NCI-H128 (cell line): Measurements from ENCODE around the gene HEATR9.
"Not testable (repeated sequence)": the region's sequence is repeated elsewhere in the genome, so short reads cannot be mapped to it uniquely, and the experiment has no call there.

Experiments used
- DNase-seq: peaks from one replicate; lab custom pipeline; 2025; ENCODE audit not compliant: unreplicated experiment; lab: John Stamatoyannopoulos, UW

Gene HEATR9, protein sequence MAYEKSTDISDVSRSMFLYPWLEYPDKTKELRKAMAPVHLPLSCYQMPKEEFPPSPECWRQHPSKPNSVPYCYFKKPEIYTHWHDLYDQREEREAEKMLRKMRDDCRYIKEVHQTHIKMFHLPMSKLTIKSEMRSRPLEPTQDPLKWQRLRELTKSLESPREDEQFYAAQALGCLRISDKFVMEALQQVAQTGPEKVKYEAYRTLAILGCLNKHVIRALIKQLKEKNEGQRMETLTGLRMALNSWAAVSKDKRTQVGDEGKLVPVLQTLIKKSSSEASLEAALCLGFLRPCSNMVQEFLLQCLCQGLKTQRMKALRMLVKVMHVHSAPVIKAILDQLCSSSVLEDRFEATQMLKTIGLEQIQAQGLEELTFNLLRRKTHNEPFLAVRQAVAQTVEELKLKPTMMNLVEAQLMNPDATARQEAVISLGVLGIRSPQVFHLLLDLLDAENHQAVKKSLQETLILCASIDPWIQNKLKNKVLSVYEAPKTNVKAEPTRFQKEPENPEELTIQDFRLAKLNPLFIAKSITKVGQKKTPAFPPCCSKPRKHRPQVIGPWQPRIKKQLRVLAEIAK

DNA sequence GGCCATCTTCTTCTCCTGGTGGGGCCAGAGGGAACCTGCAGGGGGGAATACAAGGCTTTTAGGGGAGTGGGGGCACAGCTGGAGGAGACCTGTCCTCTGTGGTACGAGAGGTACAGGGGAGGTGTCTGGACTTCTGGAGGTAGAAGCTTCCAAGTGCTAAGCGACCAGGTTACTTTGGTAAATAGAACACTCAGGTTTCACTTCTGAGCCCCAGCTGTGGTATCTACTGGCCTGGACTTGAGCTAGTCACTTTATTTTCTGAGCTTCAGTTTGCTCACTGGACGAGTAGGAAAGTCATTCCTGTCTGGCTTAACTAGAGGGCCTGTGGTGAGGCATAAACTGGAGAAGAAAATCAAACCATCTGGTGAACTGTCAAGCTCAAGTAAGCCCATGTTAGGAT is at the start of gene HEATR9:
HEATR9 (minus strand) TSS at position 155 of the 400 bp plus-strand sequence; CDS start at position 6, 149 bp downstream.
- no peak for DNase-seq

DNA sequence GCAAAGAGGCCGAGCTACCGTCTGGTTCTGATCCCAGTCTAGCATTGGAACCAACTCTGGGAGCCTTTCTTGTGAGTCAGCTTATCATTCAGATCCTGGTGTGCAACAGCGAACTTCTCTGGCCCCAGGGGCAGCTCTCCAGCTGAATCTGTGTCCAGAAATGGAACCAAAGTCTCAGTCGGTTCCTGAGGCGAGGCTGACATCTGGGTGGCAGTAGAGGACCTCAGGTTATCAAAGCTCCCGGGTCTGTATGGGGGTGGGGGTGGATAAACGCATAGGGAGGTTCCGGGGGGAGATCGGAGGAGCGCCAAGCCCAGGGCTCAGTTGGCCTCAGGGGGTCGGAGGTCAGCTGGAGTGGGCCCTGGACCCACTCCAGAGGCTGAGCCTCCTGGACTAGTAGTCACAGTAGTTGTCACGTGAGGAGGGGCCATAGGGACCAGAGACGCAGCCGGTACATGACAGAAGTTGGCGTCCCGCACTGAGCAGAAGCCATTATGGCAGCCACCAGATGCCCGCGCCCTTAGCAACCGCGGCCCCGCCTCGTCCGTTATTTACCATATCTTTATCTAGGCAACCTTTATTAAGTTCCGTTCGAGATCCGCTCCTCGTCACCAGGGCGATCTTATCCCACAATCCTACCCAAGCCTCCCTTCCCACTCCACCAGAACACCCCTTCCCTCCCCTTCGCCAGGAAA is 49.0 kb upstream of the HEATR9 start:
- no peak for DNase-seq

DNA sequence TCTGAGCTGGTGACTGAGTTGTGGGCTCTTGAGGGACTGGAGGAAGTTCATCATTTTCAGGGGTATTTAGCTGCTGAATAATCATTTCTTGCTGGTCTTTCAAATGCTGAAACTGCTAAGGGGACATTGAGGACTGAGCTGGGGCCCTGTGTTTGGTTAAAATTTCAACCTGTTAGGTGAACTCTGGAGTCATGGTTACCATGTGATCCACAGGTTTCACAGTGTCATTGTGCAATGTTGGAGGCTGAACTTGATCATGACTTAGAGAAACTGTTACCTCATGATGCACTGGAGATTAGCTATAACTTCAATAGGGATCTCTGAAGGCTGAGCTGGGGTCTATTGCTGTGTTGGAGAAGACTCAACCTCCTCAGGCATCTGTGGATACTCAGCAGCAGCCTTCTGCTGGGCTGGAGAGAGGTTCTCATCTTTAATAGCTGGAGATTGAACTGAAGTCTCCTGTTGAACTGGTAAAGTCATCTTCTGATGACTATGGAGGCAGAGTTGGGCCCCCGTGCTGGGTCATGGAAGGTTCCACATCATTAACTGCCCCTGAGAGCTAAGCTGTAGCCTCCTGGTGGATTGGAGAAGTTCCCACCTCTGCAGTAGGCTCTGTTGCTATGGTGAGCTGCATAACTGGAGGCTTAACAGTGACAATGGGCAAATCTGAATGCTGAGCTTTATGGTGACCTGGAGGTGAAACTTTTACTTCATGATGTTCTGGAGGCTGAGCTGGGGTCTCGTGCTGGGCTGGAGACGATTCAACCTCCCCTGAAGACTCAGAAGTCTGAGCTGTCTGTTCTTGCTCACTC is 46.7 kb upstream of the HEATR9 start:
- no peak for DNase-seq

DNA sequence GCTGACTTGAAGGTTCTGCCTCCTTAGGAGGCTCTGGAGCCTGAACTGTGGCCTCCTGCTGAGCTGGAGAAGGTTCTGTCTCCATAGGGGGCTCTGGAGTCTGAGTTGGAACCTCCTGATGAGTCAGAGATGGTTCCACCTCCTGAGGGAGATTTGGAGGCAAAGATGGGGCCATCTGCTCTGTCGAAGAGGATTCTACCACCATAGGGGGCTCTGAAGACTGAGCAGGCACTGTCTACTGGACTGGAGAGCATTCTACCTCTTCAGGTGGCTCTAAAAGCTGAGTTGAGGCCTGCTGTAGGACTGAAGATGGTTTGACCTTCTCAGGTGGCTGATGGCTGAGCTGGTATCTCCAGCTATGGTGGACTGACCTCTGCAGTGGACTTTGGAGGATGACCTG is 45.7 kb upstream of the HEATR9 start:
- no peak for DNase-seq

- no peak for DNase-seq
These were observed 44.9 kb upstream of the HEATR9 start for GRCh38 chr17:35913609-35914008.

DNA sequence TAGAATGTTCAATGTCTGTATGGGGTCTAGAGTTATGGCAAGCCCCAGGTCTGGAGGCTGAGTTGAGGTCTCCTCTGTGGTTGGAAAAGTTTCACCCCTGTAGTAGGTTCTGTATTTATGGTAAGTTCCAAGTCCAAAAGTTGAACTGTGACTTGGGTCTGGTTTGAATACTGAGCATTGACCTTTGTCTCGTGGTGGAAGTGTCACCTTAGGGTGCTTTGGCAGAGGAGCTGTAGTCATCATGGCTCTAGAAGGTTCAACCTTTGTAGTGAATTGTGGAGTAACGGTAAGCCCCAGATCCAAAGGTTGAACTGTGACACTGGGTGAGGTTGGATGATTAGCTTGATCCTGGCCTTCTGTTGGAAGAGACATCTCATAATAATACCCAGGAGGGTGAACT is 44.3 kb upstream of the HEATR9 start:
- no peak for DNase-seq

DNA sequence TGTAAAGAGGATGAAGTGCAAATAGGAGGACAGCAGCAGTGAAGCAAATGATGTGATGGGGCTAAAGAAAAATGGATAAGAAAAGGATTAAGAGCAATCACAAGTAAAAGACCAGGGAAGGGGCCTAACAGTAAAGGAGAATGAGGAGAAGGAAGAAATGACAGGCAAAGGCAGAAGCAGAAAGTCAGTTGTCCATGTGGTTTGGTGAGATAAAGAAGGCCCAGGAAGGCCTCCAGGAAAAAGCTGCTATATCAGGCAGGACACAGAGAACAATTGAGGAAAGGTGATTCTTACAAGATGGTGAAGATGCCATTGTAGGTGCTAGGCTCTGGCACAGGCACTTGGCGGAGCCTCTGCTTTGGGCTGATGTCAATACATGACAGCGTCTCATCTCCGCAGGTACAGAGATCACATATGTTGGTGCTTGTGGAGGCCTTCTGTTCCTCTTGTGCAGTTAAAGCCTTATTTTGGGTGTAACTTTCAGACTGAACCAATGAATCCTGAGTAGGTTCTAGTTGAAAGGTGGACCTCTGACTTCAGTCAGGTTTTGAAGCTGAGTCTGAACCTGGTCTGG is 43.7 kb upstream of the HEATR9 start:
- DNase-seq, result no peak

GRCh38 chr17:35909408-35909807 is 40.7 kb upstream of the HEATR9 start:
- no peak for DNase-seq

DNA sequence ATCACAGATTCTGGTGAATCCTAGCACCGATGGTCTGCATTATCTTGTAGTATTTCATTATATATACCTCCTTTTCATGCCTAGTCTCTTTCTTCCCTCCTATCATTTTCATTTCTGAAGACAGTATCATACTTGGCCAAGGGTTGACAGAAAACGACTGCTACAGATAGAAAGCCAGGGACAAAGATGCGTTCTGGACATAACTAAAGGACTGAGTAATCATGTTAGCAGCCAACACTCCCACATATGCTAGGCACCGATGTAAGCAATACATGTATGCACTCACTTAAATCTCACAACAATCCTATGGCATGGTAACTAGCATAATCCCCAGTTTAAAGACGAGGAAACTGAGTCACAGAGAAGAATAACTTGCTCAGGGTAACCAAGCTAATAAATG is 39.0 kb upstream of the HEATR9 start:
- no peak for DNase-seq

- no peak for DNase-seq
These were observed 38.4 kb upstream of the HEATR9 start for GRCh38 chr17:35906926-35907637.

DNA sequence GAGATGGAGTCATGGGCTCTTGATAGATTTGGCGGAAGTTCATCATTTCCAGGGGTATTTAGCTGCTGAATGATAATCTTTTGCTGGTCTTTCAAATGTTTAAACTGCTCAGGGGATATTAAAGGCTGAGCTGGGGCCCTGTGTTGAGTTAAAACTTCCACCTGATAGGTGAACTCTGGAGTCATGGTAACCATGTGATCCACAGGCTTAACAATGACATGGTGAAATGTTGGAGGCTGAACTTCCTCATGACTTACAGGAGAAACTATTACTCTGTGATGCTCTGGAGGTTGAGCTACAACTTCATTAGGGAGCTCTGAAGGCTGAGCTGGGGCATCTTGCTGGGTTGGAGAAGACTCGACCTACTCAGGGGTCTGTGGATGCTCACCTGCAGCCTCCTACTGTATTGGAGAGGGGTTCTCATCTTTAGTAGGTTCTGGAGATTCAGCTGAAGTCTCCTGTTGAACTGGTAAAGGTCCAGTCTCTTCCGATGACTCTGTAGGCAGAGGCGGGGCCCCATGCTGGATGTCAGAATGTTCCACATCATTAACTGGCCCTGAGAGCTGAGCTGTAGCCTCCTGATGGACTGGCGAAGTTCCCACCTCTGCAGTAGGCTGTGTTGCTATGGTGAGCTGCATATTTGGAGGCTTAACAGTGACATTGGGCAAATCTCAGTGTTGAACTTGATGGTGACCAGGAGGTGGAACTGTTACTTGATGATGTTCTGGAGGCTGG is 37.7 kb upstream of the HEATR9 start:
- DNase-seq, result no peak

DNA sequence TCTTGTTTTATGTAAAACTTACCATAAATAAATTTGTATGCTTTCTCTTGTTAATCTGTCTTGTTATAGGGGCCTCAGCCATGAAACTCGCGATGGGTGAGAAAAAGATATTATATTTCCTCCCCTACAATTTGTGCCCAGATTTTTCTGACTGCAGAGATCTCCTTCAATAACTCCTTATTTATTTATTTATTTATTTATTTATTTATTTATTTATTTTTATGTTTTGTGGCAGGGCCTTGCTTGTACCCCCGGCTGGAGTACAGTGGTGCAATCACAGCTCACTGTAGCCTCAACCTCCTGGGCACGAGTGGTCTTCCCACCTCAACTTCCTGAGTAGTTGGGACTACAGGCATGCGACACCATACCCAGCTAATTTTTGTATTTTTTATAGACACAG is 34.8 kb upstream of the HEATR9 start:
- DNase-seq, result no peak

- no peak for DNase-seq
These were observed 33.0 kb upstream of the HEATR9 start for GRCh38 chr17:35901631-35902175.

DNA sequence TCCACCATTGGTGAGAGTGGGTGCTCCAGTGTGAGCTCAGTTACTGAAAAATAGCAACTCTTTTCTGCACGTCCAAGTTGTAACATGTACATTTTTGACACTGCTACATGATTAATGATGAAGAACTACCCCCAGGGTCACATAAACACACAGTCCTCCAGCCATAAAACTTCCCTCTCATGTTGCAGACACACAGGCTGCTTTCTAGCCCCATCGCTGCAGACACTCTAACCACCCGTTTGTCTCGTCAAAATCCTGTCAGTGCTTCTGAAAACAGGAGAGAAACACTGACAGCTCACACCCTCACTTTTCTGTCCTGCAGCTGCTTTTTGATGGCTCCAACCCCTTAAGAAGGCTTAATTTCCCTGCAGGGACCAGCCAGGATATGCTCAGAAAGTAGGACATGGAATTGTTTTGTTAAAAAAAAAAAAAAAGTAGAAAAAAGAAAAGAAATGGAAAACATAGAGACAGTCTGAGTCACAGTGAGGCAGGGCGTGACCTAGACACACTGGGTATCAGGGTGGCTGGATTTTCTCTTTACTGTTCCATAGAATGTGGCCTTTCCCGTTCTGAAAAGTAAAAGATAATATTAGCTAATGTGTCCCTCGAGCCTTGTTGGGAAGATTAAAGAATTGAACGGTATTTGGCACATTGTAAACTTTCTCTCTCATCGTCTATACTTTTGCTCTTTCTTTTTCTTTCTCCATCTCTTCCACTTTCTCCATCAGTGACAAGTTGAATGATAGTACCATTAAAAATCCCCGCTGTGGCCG is 32.2 kb upstream of the HEATR9 start:
- DNase-seq, result no peak

- no peak for DNase-seq
These were observed 31.6 kb upstream of the HEATR9 start for GRCh38 chr17:35900280-35900679.

- DNase-seq, result no peak
These were observed 29.8 kb upstream of the HEATR9 start for GRCh38 chr17:35898283-35899070.

GRCh38 chr17:35897772-35898171 is 29.1 kb upstream of the HEATR9 start:
- DNase-seq, result not testable (repeated sequence)
